ENCODE data around the gene OSGEP.
A peak's percentile ranks its signal among the peaks of the same experiment; 100 is the strongest.
"Not testable (repeated sequence)": the region's sequence is repeated elsewhere in the genome, so short reads cannot be mapped to it uniquely, and the experiment has no call there.

Gene OSGEP

GRCh38 chr14:20469890-20470602, 15.4 kb upstream of the OSGEP start:
- DNase-seq (ENCODE audit: low read depth in 2 of 2), result peak; percentile 37 to 55

GRCh38 chr14:20469242-20469889, 14.8 kb upstream of the OSGEP start, which contains the start of gene PNP:
Gene PNP, plus strand, starts transcription at chr14:20469406. Its CDS starts 119 bp downstream, at chr14:20469525.
- DNase-seq (ENCODE audit: low read depth in 2 of 2), result peak; percentile 84 to 88

GRCh38 chr14:20468764-20469241, 14.2 kb upstream of the OSGEP start:
- DNase-seq (ENCODE audit: low read depth in 2 of 2), result no peak

GRCh38 chr14:20461225-20462141, 6.9 kb upstream of the OSGEP start, which contains the start of gene PIP4P1:
Gene PIP4P1, minus strand, starts transcription at chr14:20461434. Its CDS starts 109 bp downstream, at chr14:20461325.
- DNase-seq (ENCODE audit: low read depth in 2 of 2), result peak; percentile 95 to 98

- peak in 1 of 2 donors; percentile 38 for DNase-seq (ENCODE audit: low read depth in 2 of 2)
Measured at GRCh38 chr14:20460458-20461224, 6.0 kb upstream of the OSGEP start.

GRCh38 chr14:20458031-20458789, 3.6 kb upstream of the OSGEP start:
- no peak for DNase-seq (ENCODE audit: low read depth in 2 of 2)

GRCh38 chr14:20456971-20457370, 2.4 kb upstream of the OSGEP start:
- DNase-seq (ENCODE audit: low read depth in 2 of 2), result no peak

GRCh38 chr14:20455355-20456300, 1.0 kb upstream of the OSGEP start:
- DNase-seq (ENCODE audit: low read depth in 2 of 2), result peak in 1 of 2 donors; percentile 65

- DNase-seq (ENCODE audit: low read depth in 2 of 2), result not testable (repeated sequence)
Measured at GRCh38 chr14:20452831-20453230, 1.8 kb downstream of the OSGEP start.

GRCh38 chr14:20446889-20447288, 7.7 kb downstream of the OSGEP start:
- no peak for DNase-seq (ENCODE audit: low read depth in 2 of 2)

GRCh38 chr14:20443650-20444049, 11.0 kb downstream of the OSGEP start:
- DNase-seq (ENCODE audit: low read depth in 2 of 2), result not testable (repeated sequence)

GRCh38 chr14:20441461-20441860, 13.2 kb downstream of the OSGEP start:
- no peak for DNase-seq (ENCODE audit: low read depth in 2 of 2)

- DNase-seq (ENCODE audit: low read depth in 2 of 2), result no peak
Measured at GRCh38 chr14:20440882-20441281, 13.7 kb downstream of the OSGEP start.

- DNase-seq (ENCODE audit: low read depth in 2 of 2), result no peak
Measured at GRCh38 chr14:20440465-20440864, 14.1 kb downstream of the OSGEP start.

- no peak for DNase-seq (ENCODE audit: low read depth in 2 of 2)
Measured at GRCh38 chr14:20438664-20439063, 15.9 kb downstream of the OSGEP start.

- DNase-seq (ENCODE audit: low read depth in 2 of 2), result no peak
Measured at GRCh38 chr14:20436363-20436755, 18.3 kb downstream of the OSGEP start.

- DNase-seq (ENCODE audit: low read depth in 2 of 2), result no peak
Measured at GRCh38 chr14:20435582-20436362, 18.8 kb downstream of the OSGEP start, which contains the start of gene KLHL33. Gene KLHL33, minus strand, starts transcription at chr14:20436166. Its CDS starts 355 bp downstream, at chr14:20435811.
